GM12878 (cell line): Measurements from ENCODE around the gene TCEA2.

Experiments
- CEBPB ChIP-seq, 2 experiments: fragments of 150-350 bp in 1 of 2; IDR thresholded peaks; 2 replicates each; pipeline ENCODE4 v1.6.1; 2012 to 2014; ENCODE audit warnings: low read depth in 2 of 2, low read length in 2 of 2, borderline replicate concordance in 1 of 2, inconsistent platforms in 1 of 2
- ETV6 ChIP-seq, 2 experiments: fragments of 450-650 bp in 1 of 2; IDR thresholded peaks in 1 of 2; conservative IDR thresholded peaks in 1 of 2; 2 replicates each; pipeline ENCODE4 v1.6.1; 2014; ENCODE audit warnings: antibody characterized with exemption in 1 of 2, borderline replicate concordance in 1 of 2, low read depth in 1 of 2, mild to moderate bottlenecking in 1 of 2, moderate library complexity in 1 of 2
- GABPA ChIP-seq: IDR thresholded peaks from 2 replicates; pipeline ENCODE4 v1.6.1; 2014; ENCODE audit warnings: antibody characterized with exemption, low read depth, mild to moderate bottlenecking, inconsistent platforms
- MXI1 ChIP-seq: fragments of 150-350 bp; IDR thresholded peaks from 2 replicates; pipeline ENCODE4 v1.6.1; 2011; ENCODE audit warnings: low read depth, mild to moderate bottlenecking, inconsistent platforms, low read length, improper control_type of control experiment
- POLR2A ChIP-seq: IDR thresholded peaks from 2 replicates; pipeline ENCODE4 v1.6.1; 2011; ENCODE audit warnings: low read depth, mild to moderate bottlenecking, low read length

DNA sequence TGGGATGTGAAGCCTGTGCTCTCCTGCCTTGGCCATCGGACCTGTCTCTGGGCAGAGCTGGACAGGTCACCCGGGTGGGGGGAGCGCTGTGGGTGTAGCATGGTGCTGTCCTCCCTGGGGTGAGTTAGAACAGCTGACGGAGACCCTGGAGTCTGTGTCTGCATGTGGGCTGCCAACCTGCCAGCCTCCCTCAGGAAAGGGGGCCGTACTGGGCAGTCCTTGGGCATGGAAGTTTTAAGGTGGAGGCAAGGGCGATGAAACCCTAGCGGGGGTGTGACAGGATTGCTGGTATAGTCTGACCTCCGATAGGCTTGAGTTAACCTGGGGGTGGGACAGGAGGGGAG, 16.0 kb upstream of the TCEA2 start:
- no peak for TF ChIP-seq POLR2A
- no peak for TF ChIP-seq MXI1
- TF ChIP-seq ETV6 (conservative IDR thresholded peaks at IDR 0.05 in 1 of 2, IDR thresholded peaks at IDR 0.05 in 1 of 2; ENCODE audit: borderline replicate concordance in 1 of 2, low read depth in 1 of 2): no peak
- TF ChIP-seq GABPA: no peak
- TF ChIP-seq CEBPB (IDR thresholded peaks at IDR 0.05; ENCODE audit: borderline replicate concordance in 1 of 2, low read depth in 2 of 2, low read length in 2 of 2): no peak
